ENCODE results near the gene FAM170A. TPM values are rescaled to one million over a fixed set of nuclear protein-coding genes. Genes with fewer than 3 reads are reported as not detected.

FAM170A gene
- total RNA-seq, 1 experiment from 2014 or later, result not detected

- TF ChIP-seq CTCF (IDR thresholded peaks at IDR 0.05), result no peak
- TF ChIP-seq POLR2AphosphoS5 (IDR thresholded peaks at IDR 0.05; ENCODE audit: low read depth, low read length), result no peak
- no peak for TF ChIP-seq SIN3A (IDR thresholded peaks at IDR 0.05; ENCODE audit: borderline replicate concordance, insufficient read depth, low read depth, low read length)
- TF ChIP-seq REST (IDR thresholded peaks at IDR 0.05; ENCODE audit: insufficient read depth in 1 of 2, low read depth in 2 of 2, low read length in 1 of 2), result no peak
- no peak for TF ChIP-seq TCF7L2 (IDR thresholded peaks at IDR 0.05; ENCODE audit: low read depth, low read length)
Observed at GRCh38 chr5:119614838-119615237, 14.5 kb upstream of the FAM170A start.

DNA sequence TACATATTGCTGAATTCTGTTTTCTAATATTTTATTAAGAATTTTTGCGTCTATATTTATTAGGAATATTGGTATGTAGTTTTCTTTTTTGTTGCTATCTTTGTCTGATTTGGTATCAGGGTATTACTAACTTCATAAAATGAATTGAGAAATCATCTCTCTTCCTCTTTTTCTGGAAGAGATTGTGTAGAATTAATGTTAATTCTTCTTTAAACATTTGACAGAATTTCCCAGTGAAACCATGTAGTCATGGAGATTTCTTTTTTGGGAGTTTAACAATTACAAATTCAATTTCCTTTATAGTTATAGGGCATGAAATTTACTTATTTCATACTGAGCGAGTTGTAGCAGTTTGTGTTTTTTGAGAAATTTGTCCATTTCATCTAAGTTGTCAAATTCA, 3.3 kb upstream of the FAM170A start:
- no peak overlapping the region for H3K27ac ChIP-seq (ENCODE audit: low read length)
- intact Hi-C loops (cut with micrococcal nuclease; ENCODE audit: unreplicated experiment), result no loop called here
- ChIA-PET POLR2A (interaction anchor here (0.6 kb wide), 1 partner anchor 70 kb away, joined by 3 read pairs; no protein-coding TSS in a partner anchor), CTCF (no interaction called here)
- no peak for DNase-seq (ENCODE audit: low read depth, low spot score)
- no peaks in the 10 kb centered on the region for H3K4me1 ChIP-seq (ENCODE audit: control insufficient read depth, insufficient read depth, low read length)
- BruUV-seq (replicated peaks), result no TSS peak
- no peaks in the 10 kb centered on the region for H3K27me3 ChIP-seq (ENCODE audit: control insufficient read depth, insufficient read depth, low read length)
- no peak for TF ChIP-seq POLR2AphosphoS5 (IDR thresholded peaks at IDR 0.05; ENCODE audit: low read depth, low read length)
- no peak for TF ChIP-seq TCF7L2 (IDR thresholded peaks at IDR 0.05; ENCODE audit: low read depth, low read length)
- no peak for TF ChIP-seq REST (IDR thresholded peaks at IDR 0.05; ENCODE audit: insufficient read depth in 1 of 2, low read depth in 2 of 2, low read length in 1 of 2)
- TF ChIP-seq SIN3A (IDR thresholded peaks at IDR 0.05; ENCODE audit: borderline replicate concordance, insufficient read depth, low read depth, low read length), result no peak
- TF ChIP-seq CTCF (IDR thresholded peaks at IDR 0.05), result no peak
- in situ Hi-C loops (cut with HindIII; ENCODE audit: low pct_unique_long_range_greater_than_20kb, low sequenced_read_pairs), result no loop called here
- ATAC-seq, result no peak
- H3K4me3 ChIP-seq (ENCODE audit: low read depth in 2 of 2, low read length in 2 of 2), result no peak overlapping the region
- H3K36me3 ChIP-seq (ENCODE audit: control insufficient read depth, insufficient read depth, low read length), result no peaks in the 10 kb centered on the region
- H3K9me3 ChIP-seq (ENCODE audit: control insufficient read depth, insufficient read depth, low read depth, low read length), result no peaks in the 10 kb centered on the region

More at GRCh38 chr5:119614838-119615237, 14.5 kb upstream of the FAM170A start:
- no peak overlapping the region for H3K4me3 ChIP-seq (ENCODE audit: low read depth in 2 of 2, low read length in 2 of 2)
- no peak for DNase-seq (ENCODE audit: low read depth, low spot score)
- intact Hi-C loops (cut with micrococcal nuclease; ENCODE audit: unreplicated experiment) (no loop called here), in situ Hi-C loops (cut with HindIII; ENCODE audit: low pct_unique_long_range_greater_than_20kb, low sequenced_read_pairs) (no loop called here)
- BruUV-seq (replicated peaks), result no TSS peak
- no peak overlapping the region for H3K27ac ChIP-seq (ENCODE audit: low read length)
- H3K36me3 ChIP-seq (ENCODE audit: control insufficient read depth, insufficient read depth, low read length), result no peaks in the 10 kb centered on the region
- no peaks in the 10 kb centered on the region for H3K27me3 ChIP-seq (ENCODE audit: control insufficient read depth, insufficient read depth, low read length)
- CTCF ChIA-PET, result no interaction called here
- POLR2A ChIA-PET, result no interaction called here
- no peaks in the 10 kb centered on the region for H3K9me3 ChIP-seq (ENCODE audit: control insufficient read depth, insufficient read depth, low read depth, low read length)
- ATAC-seq, result no peak
- no peaks in the 10 kb centered on the region for H3K4me1 ChIP-seq (ENCODE audit: control insufficient read depth, insufficient read depth, low read length)

Measured in Panc1 (cell line).